Left lung (tissue), 10 donors: ENCODE results near the gene BDNF. TPM values are rescaled to one million over a fixed set of nuclear protein-coding genes. Genes with fewer than 3 reads are reported as not detected.

Experiments used
- ATAC-seq: fragments of 200-7000 bp; cut with Tn5 transposase; one replicate; pipeline ENCODE4 v1.9.1; 2020; ENCODE audit warnings: moderate library complexity
- DNase-seq, 4 donors: peaks; one replicate each; pipeline ENCODE4 v3.0.0-alpha.2; 2013 to 2020
- H3K27ac ChIP-seq, 2 donors: fragments of 200-600 bp; sonication (generic) in 1 of 2; one replicate each; pipeline versions ENCODE4 v1.5.0 to v1.8.0; 2020 to 2021
- H3K27me3 ChIP-seq, 2 donors: fragments of 200-600 bp; sonication (generic) in 1 of 2; one replicate each; pipeline versions ENCODE4 v1.5.0 to v1.8.0; 2020 to 2021
- H3K36me3 ChIP-seq, 2 donors: fragments of 200-600 bp; sonication (generic) in 1 of 2; one replicate each; pipeline versions ENCODE4 v1.5.0 to v1.8.0; 2020 to 2021
- H3K4me1 ChIP-seq, 2 donors: fragments of 200-600 bp; one replicate each; pipeline ENCODE4 v1.8.0; 2021
- H3K4me3 ChIP-seq, 2 donors: fragments of 200-600 bp; sonication (generic) in 1 of 2; one replicate each; pipeline versions ENCODE4 v1.5.0 to v1.8.0; 2020 to 2021; ENCODE audit warnings: mild to moderate bottlenecking in 1 of 2
- H3K9me3 ChIP-seq, 2 donors: fragments of 200-600 bp; sonication (generic) in 1 of 2; one replicate each; pipeline versions ENCODE4 v1.5.0 to v1.8.0; 2020 to 2021
- CTCF ChIP-seq, 2 donors: fragments of 200-600 bp; sonication (generic) in 1 of 2; IDR thresholded peaks; one replicate each; pipeline versions ENCODE4 v1.5.0 to v1.8.0; 2021; ENCODE audit warnings: antibody characterized with exemption in 2 of 2
- intact Hi-C, 2 donors: fragments of 100-400 bp; cut with DNase I; formaldehyde crosslinking; loops; one replicate each; pipeline versions ENCODE4 v1.11.2 to v1.14.2; 2022
- polyA plus RNA-seq, 6 donors: library from polyadenylated mRNA; unstranded; fragments of 120-200 nt; gene quantifications; one replicate each; pipeline ENCODE4 v1.2.1, GENCODE V29; 2013; ENCODE audit not compliant: insufficient read length in 6 of 6
- total RNA-seq, 2 donors: library from RNA; stranded (reverse); fragmentation: NEBNext Ultra II Directional; extraction: Animal tissue kit (Norgen Biotek cat#: 25700); gene quantifications; one replicate each; pipeline ENCODE4 v1.2.1, GENCODE V29; 2021
- donor health status: DM: no; HTN: yes; CAD: no.
- donor health status: DM: no; HTN: no; CAD: no.

BDNF gene
- total and polyA plus RNA-seq, 8 donors: 0.27 to 1.2 (median 0.54) TPM

- no peaks in the 10 kb centered on the region for H3K9me3 ChIP-seq
- H3K4me3 ChIP-seq: no peak overlapping the region
- TF ChIP-seq CTCF (IDR thresholded peaks at IDR 0.05): no peak
- peaks cover 3 to 32% of the 10 kb centered on the region in 2 donors for H3K4me1 ChIP-seq
- intact Hi-C loops: no loop called here
- no peak for ATAC-seq
- no peak overlapping the region for H3K27ac ChIP-seq
- H3K27me3 ChIP-seq: peaks cover 67 to 79% of the 10 kb centered on the region in 2 donors
- H3K36me3 ChIP-seq: no peaks in the 10 kb centered on the region
- DNase-seq: no peak
These were observed 2.5 kb downstream of the BDNF start for GRCh38 chr11:27697679-27698275.

- intact Hi-C loops: no loop called here
- Histone ChIP-seq H3K27ac (no peak overlapping the region), H3K4me3 (no peak overlapping the region), H3K9me3 (no peaks in the 10 kb centered on the region), H3K36me3 (no peaks in the 10 kb centered on the region), H3K4me1 (peaks cover 3 to 32% of the 10 kb centered on the region in 2 donors), H3K27me3 (peaks cover 63 to 71% of the 10 kb centered on the region in 2 donors)
- TF ChIP-seq CTCF (IDR thresholded peaks at IDR 0.05): no peak
- no peak for ATAC-seq
- no peak for DNase-seq
These were observed 3.3 kb downstream of the BDNF start for GRCh38 chr11:27696961-27697360.

GRCh38 chr11:27696115-27696514, 4.1 kb downstream of the BDNF start:
- ATAC-seq (no peak), DNase-seq (no peak)
- Histone ChIP-seq H3K9me3 (no peaks in the 10 kb centered on the region), H3K36me3 (no peaks in the 10 kb centered on the region), H3K27ac (no peak overlapping the region), H3K4me3 (no peak overlapping the region), H3K27me3 (peaks cover 55 to 62% of the 10 kb centered on the region in 2 donors), H3K4me1 (peaks cover 3 to 25% of the 10 kb centered on the region in 2 donors)
- intact Hi-C loops: no loop called here
- no peak for TF ChIP-seq CTCF (IDR thresholded peaks at IDR 0.05)

- TF ChIP-seq CTCF (IDR thresholded peaks at IDR 0.05): no peak
- Histone ChIP-seq H3K4me1 (peaks cover 3 to 14% of the 10 kb centered on the region in 2 donors), H3K27ac (no peak overlapping the region), H3K36me3 (no peaks in the 10 kb centered on the region), H3K9me3 (no peaks in the 10 kb centered on the region), H3K27me3 (peaks cover 45 to 51% of the 10 kb centered on the region in 2 donors), H3K4me3 (no peak overlapping the region)
- DNase-seq (no peak), ATAC-seq (no peak)
- intact Hi-C loops: no loop called here
These were observed 5.3 kb downstream of the BDNF start for GRCh38 chr11:27694992-27695391.

GRCh38 chr11:27693398-27693797, 6.9 kb downstream of the BDNF start:
- intact Hi-C loops: no loop called here

More at GRCh38 chr11:27693398-27693797, 6.9 kb downstream of the BDNF start:
- Histone ChIP-seq H3K36me3 (no peaks in the 10 kb centered on the region), H3K4me3 (no peak overlapping the region), H3K27me3 (peaks cover 31 to 35% of the 10 kb centered on the region in 2 donors), H3K27ac (no peak overlapping the region), H3K4me1 (no peaks in the 10 kb centered on the region), H3K9me3 (no peaks in the 10 kb centered on the region)
- TF ChIP-seq CTCF (IDR thresholded peaks at IDR 0.05): no peak
- no peak for DNase-seq
- ATAC-seq: no peak
